ENCODE measurements around the gene RGN. TPM values are rescaled to one million over a fixed set of nuclear protein-coding genes. Genes with fewer than 3 reads are reported as not detected.

RGN gene
- total and polyA plus RNA-seq, 11 donors: 3.2 to 23.6 (median 17.7) TPM

DNA sequence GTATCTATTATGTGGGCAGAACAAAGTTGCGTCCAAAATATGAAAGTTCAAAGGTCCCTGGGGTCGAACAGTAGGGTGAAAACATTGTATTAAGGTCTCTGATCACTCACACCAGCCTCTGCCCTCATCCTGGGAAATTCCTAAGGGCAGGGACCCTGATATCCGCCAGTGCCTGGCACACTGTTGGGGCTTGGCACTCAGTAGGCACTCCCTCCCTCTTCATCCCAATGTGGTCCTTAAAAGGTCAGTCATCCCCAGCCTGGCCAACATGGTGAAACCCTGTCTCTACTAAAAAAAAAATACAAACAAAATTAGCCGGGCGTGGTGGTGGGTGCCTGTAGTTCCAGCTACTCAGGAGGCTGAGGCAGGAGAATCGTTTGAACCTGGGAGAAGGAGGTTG, 59.9 kb downstream of the RGN start:
- WGBS, 4 donors: 61 to 79% (median 75%) methylated on average over 6 of the region's 6 CpGs
- Histone ChIP-seq H3K27ac (no peak overlapping the region), H3K4me1 (peaks cover 0 to 3% (median under 1%) of the 10 kb centered on the region in 12 donors), H3K4me3 (no peak overlapping the region), H3K27me3 (peaks cover 0 to 26% (median 0%) of the 10 kb centered on the region in 9 donors), H3K9me3 (no peaks in the 10 kb centered on the region), H3K36me3 (peaks cover 0 to 13% (median 0%) of the 10 kb centered on the region in 9 donors)
- intact Hi-C loops (cut with DNase I): no loop called here
- TF ChIP-seq, protein P1, sequence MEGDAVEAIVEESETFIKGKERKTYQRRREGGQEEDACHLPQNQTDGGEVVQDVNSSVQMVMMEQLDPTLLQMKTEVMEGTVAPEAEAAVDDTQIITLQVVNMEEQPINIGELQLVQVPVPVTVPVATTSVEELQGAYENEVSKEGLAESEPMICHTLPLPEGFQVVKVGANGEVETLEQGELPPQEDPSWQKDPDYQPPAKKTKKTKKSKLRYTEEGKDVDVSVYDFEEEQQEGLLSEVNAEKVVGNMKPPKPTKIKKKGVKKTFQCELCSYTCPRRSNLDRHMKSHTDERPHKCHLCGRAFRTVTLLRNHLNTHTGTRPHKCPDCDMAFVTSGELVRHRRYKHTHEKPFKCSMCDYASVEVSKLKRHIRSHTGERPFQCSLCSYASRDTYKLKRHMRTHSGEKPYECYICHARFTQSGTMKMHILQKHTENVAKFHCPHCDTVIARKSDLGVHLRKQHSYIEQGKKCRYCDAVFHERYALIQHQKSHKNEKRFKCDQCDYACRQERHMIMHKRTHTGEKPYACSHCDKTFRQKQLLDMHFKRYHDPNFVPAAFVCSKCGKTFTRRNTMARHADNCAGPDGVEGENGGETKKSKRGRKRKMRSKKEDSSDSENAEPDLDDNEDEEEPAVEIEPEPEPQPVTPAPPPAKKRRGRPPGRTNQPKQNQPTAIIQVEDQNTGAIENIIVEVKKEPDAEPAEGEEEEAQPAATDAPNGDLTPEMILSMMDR (IDR thresholded peaks at IDR 0.05): no peak
- TF ChIP-seq POLR2A (IDR thresholded peaks at IDR 0.05): no peak
- DNase-seq: no peak
- ATAC-seq: no peak

Other genes starting within 250 kb of the RGN start
- gene RP2, start 241.4 kb upstream of the RGN start, total RNA-seq: 1 to 10 TPM; 2.4 to 9.0 (median 3.6) TPM
- 1 to 10 TPM; 1.8 to 4.5 TPM for gene RP2, start 241.4 kb upstream of the RGN start, polyA plus RNA-seq
- gene JADE3, start 166.0 kb upstream of the RGN start, total RNA-seq: 10 to 100 TPM in 1 of 9 donors, 1 to 10 TPM in 8; 4.6 to 11.2 (median 6.1) TPM
- 1 to 10 TPM; 1.4 to 3.1 TPM for gene JADE3, start 166.0 kb upstream of the RGN start, polyA plus RNA-seq
- 100 to 1,000 TPM; 133 to 217 (median 173) TPM for gene NDUFB11, start 66.3 kb downstream of the RGN start, total RNA-seq
- 100 to 1,000 TPM; 128 to 254 TPM for gene NDUFB11, start 66.3 kb downstream of the RGN start, polyA plus RNA-seq
- 10 to 100 TPM; 17.5 to 44.6 (median 28.3) TPM for gene RBM10, start 66.8 kb downstream of the RGN start, total RNA-seq
- gene RBM10, start 66.8 kb downstream of the RGN start, polyA plus RNA-seq: 10 to 100 TPM; 21.2 to 40.9 TPM
- 100 to 1,000 TPM; 116 to 171 (median 130) TPM for gene UBA1, start 115.4 kb downstream of the RGN start, total RNA-seq
- 100 to 1,000 TPM in 1 of 2 donors, 10 to 100 TPM in 1; 86.9 to 134 TPM for gene UBA1, start 115.4 kb downstream of the RGN start, polyA plus RNA-seq
- 100 to 1,000 TPM; 123 to 209 (median 143) TPM for gene CDK16, start 140.2 kb downstream of the RGN start, total RNA-seq
- gene CDK16, start 140.2 kb downstream of the RGN start, polyA plus RNA-seq: 100 to 1,000 TPM; 100 to 115 TPM
- gene USP11, start 154.6 kb downstream of the RGN start, total RNA-seq: 10 to 100 TPM; 28.2 to 68.9 (median 45.9) TPM
- gene USP11, start 154.6 kb downstream of the RGN start, polyA plus RNA-seq: 10 to 100 TPM; 17.9 to 29.3 TPM

Measured in heart left ventricle (tissue), 16 donors.